Neural cell (in vitro differentiated cells): ENCODE results near the gene KBTBD7. TPM values are rescaled to one million over a fixed set of nuclear protein-coding genes. Genes with fewer than 3 reads are reported as not detected.

Source experiments
- H2AFZ ChIP-seq: fragments of 200-600, 300-800 bp; sonication (generic), shearing (Covaris generic); 2 replicates; pipeline ENCODE4 v1.6.0; 2014; ENCODE audit warnings: low read depth, mild to moderate bottlenecking, antibody characterized with exemption, low read length, moderate library complexity
- H3F3A ChIP-seq: fragments of 200-600 bp; shearing (Covaris generic); 2 replicates; pipeline ENCODE4 v1.6.1; 2016; ENCODE audit warnings: mild to moderate bottlenecking, moderate library complexity, mixed read lengths, antibody characterized with exemption, low read length; ENCODE audit not compliant: insufficient read depth, poor library complexity, severe bottlenecking
- H3K27ac ChIP-seq: fragments of 200-600, 300-800 bp; sonication (generic), shearing (Covaris generic); 2 replicates; pipeline ENCODE4 v1.5.1; 2014; ENCODE audit warnings: mild to moderate bottlenecking, low read length, moderate library complexity
- H3K27me3 ChIP-seq: fragments of 300-800, 200-600 bp; sonication (generic), shearing (Covaris generic); 2 replicates; pipeline ENCODE4 v1.6.0; 2014; ENCODE audit warnings: mild to moderate bottlenecking, low read depth, low read length, moderate library complexity; ENCODE audit not compliant: insufficient read depth
- H3K36me3 ChIP-seq: fragments of 300-800, 200-600 bp; sonication (generic), shearing (Covaris generic); 2 replicates; pipeline ENCODE4 v1.5.1; 2014; ENCODE audit warnings: mild to moderate bottlenecking, antibody characterized with exemption, low read length, moderate library complexity; ENCODE audit not compliant: insufficient read depth
- H3K4me2 ChIP-seq: fragments of 300-800, 200-600 bp; sonication (generic), shearing (Covaris generic); 2 replicates; pipeline ENCODE4 v1.6.0; 2014; ENCODE audit warnings: mild to moderate bottlenecking, low read length
- H3K4me3 ChIP-seq: fragments of 300-800, 200-600 bp; sonication (generic), shearing (Covaris generic); 2 replicates; pipeline ENCODE4 v1.5.1; 2014; ENCODE audit warnings: mild to moderate bottlenecking, low read length, moderate library complexity
- H3K79me2 ChIP-seq: fragments of 200-600 bp; shearing (Covaris generic); replicated peaks from 2 replicates; pipeline ENCODE4 v1.6.0; 2014; ENCODE audit warnings: mild to moderate bottlenecking, low read length, moderate library complexity; ENCODE audit not compliant: insufficient read depth
- H3K9ac ChIP-seq: fragments of 300-800, 200-600 bp; sonication (generic), shearing (Covaris generic); 2 replicates; pipeline ENCODE4 v1.6.1; 2016; ENCODE audit warnings: mild to moderate bottlenecking, low read length, mixed read lengths
- H3K9me2 ChIP-seq: fragments of 200-600 bp; shearing (Covaris generic); 2 replicates; pipeline ENCODE4 v1.6.1; 2016; ENCODE audit warnings: mild to moderate bottlenecking, low read length, mixed read lengths; ENCODE audit not compliant: insufficient read depth
- H3K9me3 ChIP-seq: fragments of 200-600, 300-800 bp; sonication (generic), shearing (Covaris generic); 2 replicates; pipeline ENCODE4 v1.6.1; 2016; ENCODE audit warnings: mild to moderate bottlenecking, mixed run types, low read length, moderate library complexity, mixed read lengths
- H4K20me1 ChIP-seq: fragments of 200-600 bp; shearing (Covaris generic); 2 replicates; pipeline ENCODE4 v1.6.1; 2016; ENCODE audit warnings: mild to moderate bottlenecking, mixed run types; ENCODE audit not compliant: insufficient read depth
- EP300 ChIP-seq: fragments of 450-650 bp; conservative IDR thresholded peaks from 2 replicates; pipeline ENCODE4 v1.6.1; 2014; ENCODE audit warnings: antibody characterized with exemption, mild to moderate bottlenecking, moderate library complexity; ENCODE audit not compliant: poor library complexity, severe bottlenecking
- EZH2 ChIP-seq: fragments of 200-600, 300-800 bp; shearing (Covaris generic), sonication (generic); IDR thresholded peaks from 2 replicates; pipeline ENCODE4 v1.6.1; 2014; ENCODE audit warnings: antibody characterized with exemption, low read length, borderline replicate concordance, mild to moderate bottlenecking; ENCODE audit not compliant: insufficient read depth, poor library complexity, severe bottlenecking
- MXI1 ChIP-seq: fragments of 450-650 bp; conservative IDR thresholded peaks from 2 replicates; pipeline ENCODE4 v1.6.1; 2014; ENCODE audit warnings: antibody characterized with exemption, mild to moderate bottlenecking; ENCODE audit not compliant: poor library complexity, severe bottlenecking
- POLR2AphosphoS5 ChIP-seq: IDR thresholded peaks from 2 replicates; pipeline ENCODE4 v1.6.1; 2012
- RAD21 ChIP-seq: fragments of 450-650 bp; conservative IDR thresholded peaks from 2 replicates; pipeline ENCODE4 v1.6.1; 2014; ENCODE audit warnings: antibody characterized with exemption, mild to moderate bottlenecking, moderate library complexity
- SMC3 ChIP-seq: fragments of 450-650 bp; conservative IDR thresholded peaks from 2 replicates; pipeline ENCODE4 v1.6.1; 2014; ENCODE audit warnings: antibody characterized with exemption, mild to moderate bottlenecking, moderate library complexity; ENCODE audit not compliant: poor library complexity
- TAF1 ChIP-seq: IDR thresholded peaks from 2 replicates; pipeline ENCODE4 v1.6.1; 2012; ENCODE audit warnings: low read depth
- polyA plus RNA-seq: library from polyadenylated mRNA; depleted of rRNA; stranded (reverse); fragments of >200 nt; gene quantifications from 2 replicates; pipeline ENCODE4 v1.2.3, GENCODE V29; 2014
- TF ChIP-seq, protein P1 (sequence below): fragments of 450-650 bp; IDR thresholded peaks from 2 replicates; pipeline ENCODE4 v1.5.1; 2014; ENCODE audit warnings: antibody characterized with exemption, mild to moderate bottlenecking, moderate library complexity; ENCODE audit not compliant: poor library complexity, severe bottlenecking
- TF ChIP-seq, protein P2 (sequence below): IDR thresholded peaks from 2 replicates; pipeline ENCODE4 v1.6.1; 2012; ENCODE audit warnings: borderline replicate concordance

KBTBD7 gene
- polyA plus RNA-seq, 1 donor from 2014 or later: 28.0 TPM

DNA sequence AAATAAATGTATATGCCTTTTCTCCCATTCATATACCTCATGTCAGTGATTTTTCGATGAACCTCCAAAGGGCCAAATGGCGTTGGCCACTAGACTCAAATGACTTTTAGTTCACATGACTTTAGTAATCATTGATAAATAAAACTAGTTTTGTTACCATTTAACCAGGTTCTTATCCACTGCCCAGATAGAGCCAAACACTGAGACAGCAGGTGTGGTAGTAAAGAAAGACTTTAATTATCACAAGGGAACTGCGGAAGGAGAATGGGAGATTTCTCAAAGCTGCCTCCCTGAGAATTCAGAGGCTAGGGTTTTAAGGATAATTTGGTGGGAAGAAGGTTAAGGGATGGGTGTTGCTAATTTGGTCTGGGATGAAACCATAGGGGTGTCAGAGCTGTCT, 42.4 kb downstream of the KBTBD7 start:
- Histone ChIP-seq H3K4me2 (no peak overlapping the region), H3K9me3 (peaks cover 8% of the 10 kb centered on the region), H3K36me3 (peaks cover 4% of the 10 kb centered on the region), H3K4me3 (no peak overlapping the region), H3K9me2 (no peaks in the 10 kb centered on the region), H3K79me2 (no peaks in the 10 kb centered on the region), H4K20me1 (no peaks in the 10 kb centered on the region), H3K9ac (no peak overlapping the region), H2AFZ (no peak overlapping the region), H3K27ac (no peak overlapping the region), H3F3A (no peaks in the 10 kb centered on the region), H3K27me3 (no peaks in the 10 kb centered on the region)
- TF ChIP-seq EP300 (no peak), TAF1 (no peak), POLR2AphosphoS5 (no peak), RAD21 (no peak), EZH2 (no peak), MXI1 (no peak), SMC3 (no peak)
- TF ChIP-seq, protein P1, sequence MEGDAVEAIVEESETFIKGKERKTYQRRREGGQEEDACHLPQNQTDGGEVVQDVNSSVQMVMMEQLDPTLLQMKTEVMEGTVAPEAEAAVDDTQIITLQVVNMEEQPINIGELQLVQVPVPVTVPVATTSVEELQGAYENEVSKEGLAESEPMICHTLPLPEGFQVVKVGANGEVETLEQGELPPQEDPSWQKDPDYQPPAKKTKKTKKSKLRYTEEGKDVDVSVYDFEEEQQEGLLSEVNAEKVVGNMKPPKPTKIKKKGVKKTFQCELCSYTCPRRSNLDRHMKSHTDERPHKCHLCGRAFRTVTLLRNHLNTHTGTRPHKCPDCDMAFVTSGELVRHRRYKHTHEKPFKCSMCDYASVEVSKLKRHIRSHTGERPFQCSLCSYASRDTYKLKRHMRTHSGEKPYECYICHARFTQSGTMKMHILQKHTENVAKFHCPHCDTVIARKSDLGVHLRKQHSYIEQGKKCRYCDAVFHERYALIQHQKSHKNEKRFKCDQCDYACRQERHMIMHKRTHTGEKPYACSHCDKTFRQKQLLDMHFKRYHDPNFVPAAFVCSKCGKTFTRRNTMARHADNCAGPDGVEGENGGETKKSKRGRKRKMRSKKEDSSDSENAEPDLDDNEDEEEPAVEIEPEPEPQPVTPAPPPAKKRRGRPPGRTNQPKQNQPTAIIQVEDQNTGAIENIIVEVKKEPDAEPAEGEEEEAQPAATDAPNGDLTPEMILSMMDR: no peak
- TF ChIP-seq, protein P2, sequence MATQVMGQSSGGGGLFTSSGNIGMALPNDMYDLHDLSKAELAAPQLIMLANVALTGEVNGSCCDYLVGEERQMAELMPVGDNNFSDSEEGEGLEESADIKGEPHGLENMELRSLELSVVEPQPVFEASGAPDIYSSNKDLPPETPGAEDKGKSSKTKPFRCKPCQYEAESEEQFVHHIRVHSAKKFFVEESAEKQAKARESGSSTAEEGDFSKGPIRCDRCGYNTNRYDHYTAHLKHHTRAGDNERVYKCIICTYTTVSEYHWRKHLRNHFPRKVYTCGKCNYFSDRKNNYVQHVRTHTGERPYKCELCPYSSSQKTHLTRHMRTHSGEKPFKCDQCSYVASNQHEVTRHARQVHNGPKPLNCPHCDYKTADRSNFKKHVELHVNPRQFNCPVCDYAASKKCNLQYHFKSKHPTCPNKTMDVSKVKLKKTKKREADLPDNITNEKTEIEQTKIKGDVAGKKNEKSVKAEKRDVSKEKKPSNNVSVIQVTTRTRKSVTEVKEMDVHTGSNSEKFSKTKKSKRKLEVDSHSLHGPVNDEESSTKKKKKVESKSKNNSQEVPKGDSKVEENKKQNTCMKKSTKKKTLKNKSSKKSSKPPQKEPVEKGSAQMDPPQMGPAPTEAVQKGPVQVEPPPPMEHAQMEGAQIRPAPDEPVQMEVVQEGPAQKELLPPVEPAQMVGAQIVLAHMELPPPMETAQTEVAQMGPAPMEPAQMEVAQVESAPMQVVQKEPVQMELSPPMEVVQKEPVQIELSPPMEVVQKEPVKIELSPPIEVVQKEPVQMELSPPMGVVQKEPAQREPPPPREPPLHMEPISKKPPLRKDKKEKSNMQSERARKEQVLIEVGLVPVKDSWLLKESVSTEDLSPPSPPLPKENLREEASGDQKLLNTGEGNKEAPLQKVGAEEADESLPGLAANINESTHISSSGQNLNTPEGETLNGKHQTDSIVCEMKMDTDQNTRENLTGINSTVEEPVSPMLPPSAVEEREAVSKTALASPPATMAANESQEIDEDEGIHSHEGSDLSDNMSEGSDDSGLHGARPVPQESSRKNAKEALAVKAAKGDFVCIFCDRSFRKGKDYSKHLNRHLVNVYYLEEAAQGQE: no peak

DNA sequence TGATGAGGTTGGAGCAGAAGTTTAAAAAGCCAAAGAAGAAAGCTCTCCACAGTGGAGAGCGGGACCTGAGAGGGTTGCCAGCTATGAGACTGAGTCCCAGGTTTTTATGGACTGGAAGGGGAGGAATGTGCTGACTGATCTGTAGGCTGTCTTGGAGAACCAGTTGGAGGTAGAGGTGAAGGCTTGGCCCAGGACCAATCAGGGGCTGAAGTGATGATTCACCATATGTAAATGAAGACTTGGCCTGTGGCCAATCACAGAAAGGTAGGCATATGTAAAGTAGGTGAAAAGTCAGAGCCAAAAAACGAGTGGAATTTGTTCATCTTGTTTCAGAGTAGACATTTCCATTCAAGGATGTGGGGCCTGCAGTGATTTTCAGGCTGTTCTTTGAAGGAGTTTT, 44.3 kb downstream of the KBTBD7 start:
- no peaks in the 10 kb centered on the region for H3K79me2 ChIP-seq
- no peak overlapping the region for H3K27ac ChIP-seq
- peaks cover 8% of the 10 kb centered on the region for H3K9me3 ChIP-seq
- no peak overlapping the region for H2AFZ ChIP-seq
- TF ChIP-seq, protein P1: no peak
- TF ChIP-seq TAF1 (no peak), SMC3 (no peak), POLR2AphosphoS5 (no peak), RAD21 (no peak), MXI1 (no peak)
- H3K4me3 ChIP-seq: no peak overlapping the region
- no peaks in the 10 kb centered on the region for H4K20me1 ChIP-seq
- H3F3A ChIP-seq: no peaks in the 10 kb centered on the region
- no peak overlapping the region for H3K9ac ChIP-seq
- H3K36me3 ChIP-seq: peaks cover 4% of the 10 kb centered on the region
- no peak overlapping the region for H3K4me2 ChIP-seq
- no peaks in the 10 kb centered on the region for H3K27me3 ChIP-seq
- H3K9me2 ChIP-seq: no peaks in the 10 kb centered on the region
